ENCODE data around the gene ADGRE1. TPM values are rescaled to one million over a fixed set of nuclear protein-coding genes. Genes with fewer than 3 reads are reported as not detected.
"Not testable (repeated sequence)": the region's sequence is repeated elsewhere in the genome, so short reads cannot be mapped to it uniquely, and the experiment has no call there.

ADGRE1 gene
- polyA plus RNA-seq, 4 donors = 0.12 to 1.9 (median 0.38) TPM

DNA sequence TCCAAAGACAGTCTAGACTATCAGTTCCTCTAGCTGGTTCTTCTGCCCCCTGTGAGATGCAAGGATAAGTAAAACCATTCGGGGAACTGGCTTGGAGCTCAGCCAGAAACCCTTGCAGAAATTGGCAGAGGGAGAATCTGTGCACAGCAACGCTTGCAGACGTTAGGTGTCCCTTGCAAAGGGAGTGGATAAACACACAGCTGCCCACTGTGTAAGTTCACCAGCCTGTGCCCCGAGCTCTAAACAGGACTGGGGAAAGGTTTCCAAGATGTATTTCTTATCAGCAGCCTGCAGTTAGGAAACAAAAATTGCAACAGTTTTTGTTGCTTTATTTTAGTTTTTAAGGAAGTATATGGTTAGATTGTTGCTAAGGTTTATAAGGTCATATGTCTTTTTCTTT is 19.0 kb upstream of the ADGRE1 start:
- no peaks in the 10 kb centered on the region for H3K27me3 ChIP-seq (ENCODE audit: control insufficient read depth in 3 of 3, insufficient read depth in 3 of 3, low read length in 3 of 3)
- no peak overlapping the region for H3K27ac ChIP-seq (ENCODE audit: low read depth in 1 of 3, low read length in 2 of 3)
- peaks cover 0 to 2% of the 10 kb centered on the region in 2 donors for H3K9me3 ChIP-seq (ENCODE audit: control insufficient read depth in 2 of 2, insufficient read depth in 1 of 2, low read depth in 1 of 2, low read length in 1 of 2)
- FAIRE-seq = no peak
- H3K4me1 ChIP-seq (ENCODE audit: control insufficient read depth in 3 of 3, insufficient read depth in 2 of 3, low read depth in 1 of 3, low read length in 2 of 3) = no peaks in the 10 kb centered on the region
- no peak for DNase-seq
- H3K4me3 ChIP-seq (ENCODE audit: low read depth in 1 of 3, low read length in 3 of 3) = no peak overlapping the region
- 1 to 14% (median 9%) methylated on average over 4 of the region's 4 CpGs for WGBS, 3 donors
- no peaks in the 10 kb centered on the region for H3K36me3 ChIP-seq (ENCODE audit: control insufficient read depth in 3 of 3, insufficient read depth in 2 of 3, low read depth in 1 of 3, low read length in 3 of 3)

DNA sequence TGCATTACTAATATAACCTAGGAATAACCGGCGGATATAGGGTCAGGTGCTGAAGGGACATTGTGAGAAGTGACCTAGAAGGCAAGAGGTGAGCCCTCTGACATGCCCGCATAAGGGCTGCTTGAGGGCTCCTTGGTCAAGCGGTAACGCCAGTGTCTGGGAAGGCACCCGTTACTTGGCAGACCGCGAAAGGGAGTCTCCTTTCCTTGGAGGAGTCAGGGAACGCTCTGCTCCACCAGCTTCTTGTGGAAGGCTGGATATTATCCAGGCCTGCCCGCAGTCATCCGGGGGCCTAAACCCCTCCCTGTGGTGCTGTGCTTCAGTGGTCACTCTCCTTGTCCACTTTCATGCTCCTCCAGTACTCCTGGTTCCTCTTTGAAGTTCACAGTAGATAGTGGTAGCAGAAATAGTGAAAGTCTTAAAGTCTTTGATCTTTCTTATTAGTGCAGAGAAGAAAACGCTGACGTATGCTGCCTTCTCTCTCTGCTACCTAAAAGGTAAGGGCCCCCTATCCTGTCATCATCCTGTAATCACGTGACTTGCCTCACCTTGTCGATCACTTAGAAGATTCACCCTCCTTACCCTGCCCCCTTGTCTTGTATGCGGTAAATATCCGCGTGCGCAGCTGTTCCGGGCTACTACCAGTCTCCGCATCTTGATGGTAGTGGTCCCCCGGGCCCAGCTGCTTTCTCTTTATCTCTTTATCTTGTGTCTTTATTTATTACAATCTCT is 18.1 kb upstream of the ADGRE1 start:
- H3K27ac ChIP-seq (ENCODE audit: low read depth in 1 of 3, low read length in 2 of 3); DNase-seq; H3K9me3 ChIP-seq (ENCODE audit: control insufficient read depth in 2 of 2, insufficient read depth in 1 of 2, low read depth in 1 of 2, low read length in 1 of 2); H3K4me3 ChIP-seq (ENCODE audit: low read depth in 1 of 3, low read length in 3 of 3); H3K36me3 ChIP-seq (ENCODE audit: control insufficient read depth in 3 of 3, insufficient read depth in 2 of 3, low read depth in 1 of 3, low read length in 3 of 3); H3K27me3 ChIP-seq (ENCODE audit: control insufficient read depth in 3 of 3, insufficient read depth in 3 of 3, low read length in 3 of 3); H3K4me1 ChIP-seq (ENCODE audit: control insufficient read depth in 3 of 3, insufficient read depth in 2 of 3, low read depth in 1 of 3, low read length in 2 of 3); FAIRE-seq: not testable (repeated sequence)
- WGBS, 3 donors = 88 to 89% (median 89%) methylated on average over 21 to 22 of the region's 22 CpGs

DNA sequence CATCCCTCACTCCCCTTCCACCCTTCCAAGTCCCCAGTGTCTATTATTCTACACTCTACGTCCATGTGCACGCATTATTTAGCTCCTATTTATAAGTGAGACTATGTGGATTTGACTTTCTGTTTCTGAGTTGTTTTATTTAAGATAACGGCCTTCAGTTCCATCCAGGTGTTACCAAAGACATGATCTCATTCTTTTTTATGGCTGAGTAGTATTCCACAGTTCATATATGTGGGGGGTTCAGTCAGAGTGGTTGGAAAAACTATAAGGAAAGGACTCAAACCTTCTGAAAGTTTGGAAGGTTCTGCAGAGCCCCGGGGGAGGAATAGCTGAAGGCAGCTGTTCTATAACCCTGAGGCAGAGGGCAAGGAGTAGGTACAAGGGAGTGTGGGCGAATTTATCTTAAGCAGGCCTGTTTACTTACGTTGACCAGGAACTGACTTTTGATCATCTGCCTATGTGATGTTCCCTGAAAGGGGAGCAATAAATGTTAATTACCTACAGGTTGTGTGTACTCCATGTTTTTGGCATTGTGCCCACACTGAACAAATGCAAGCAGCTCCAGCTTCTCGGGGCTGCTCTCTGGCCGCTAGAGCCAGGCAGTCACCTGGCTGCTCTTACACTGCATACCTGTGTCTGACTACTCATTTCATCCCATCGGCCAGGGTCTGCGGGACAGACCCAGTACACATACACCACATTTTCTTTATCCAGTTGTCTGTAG is 13.5 kb upstream of the ADGRE1 start:
- FAIRE-seq (no peak), DNase-seq (peak in 1 of 2 donors; percentile 40)
- H3K4me3 ChIP-seq (ENCODE audit: low read depth in 1 of 3, low read length in 3 of 3) = no peak overlapping the region
- H3K4me1 ChIP-seq (ENCODE audit: control insufficient read depth in 3 of 3, insufficient read depth in 2 of 3, low read depth in 1 of 3, low read length in 2 of 3) = no peaks in the 10 kb centered on the region
- H3K27ac ChIP-seq (ENCODE audit: low read depth in 1 of 3, low read length in 2 of 3) = no peak overlapping the region
- H3K9me3 ChIP-seq (ENCODE audit: control insufficient read depth in 2 of 2, insufficient read depth in 1 of 2, low read depth in 1 of 2, low read length in 1 of 2) = peaks cover 0 to 9% of the 10 kb centered on the region in 2 donors
- WGBS, 3 donors = 49 to 73% (median 62%) methylated on average over 10 of the region's 10 CpGs
- H3K36me3 ChIP-seq (ENCODE audit: control insufficient read depth in 3 of 3, insufficient read depth in 2 of 3, low read depth in 1 of 3, low read length in 3 of 3) = no peaks in the 10 kb centered on the region
- H3K27me3 ChIP-seq (ENCODE audit: control insufficient read depth in 3 of 3, insufficient read depth in 3 of 3, low read length in 3 of 3) = no peaks in the 10 kb centered on the region

DNA sequence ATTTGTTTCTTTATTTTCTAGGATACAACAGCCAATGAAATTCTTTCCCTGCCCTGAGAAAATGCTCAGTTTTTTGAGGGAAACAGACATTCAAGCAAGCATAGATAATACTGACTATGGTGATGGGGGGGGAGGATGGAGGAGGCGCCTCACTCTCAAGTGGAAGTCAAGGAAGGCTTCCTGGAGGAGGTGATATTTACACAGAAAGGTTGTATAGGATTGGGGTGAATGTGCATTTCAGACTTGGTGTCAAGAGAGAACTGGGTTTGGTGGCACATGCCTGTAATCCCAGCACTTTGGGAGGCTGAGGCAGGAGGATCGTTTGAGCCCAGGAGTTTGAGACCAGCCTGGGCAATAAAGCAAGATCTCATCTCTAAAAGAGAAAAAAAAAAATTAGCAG is 12.2 kb upstream of the ADGRE1 start:
- Histone ChIP-seq H3K36me3 (ENCODE audit: control insufficient read depth in 3 of 3, insufficient read depth in 2 of 3, low read depth in 1 of 3, low read length in 3 of 3) (no peaks in the 10 kb centered on the region), H3K27ac (ENCODE audit: low read depth in 1 of 3, low read length in 2 of 3) (no peak overlapping the region), H3K4me1 (ENCODE audit: control insufficient read depth in 3 of 3, insufficient read depth in 2 of 3, low read depth in 1 of 3, low read length in 2 of 3) (no peaks in the 10 kb centered on the region), H3K4me3 (ENCODE audit: low read depth in 1 of 3, low read length in 3 of 3) (no peak overlapping the region), H3K27me3 (ENCODE audit: control insufficient read depth in 3 of 3, insufficient read depth in 3 of 3, low read length in 3 of 3) (no peaks in the 10 kb centered on the region), H3K9me3 (ENCODE audit: control insufficient read depth in 2 of 2, insufficient read depth in 1 of 2, low read depth in 1 of 2, low read length in 1 of 2) (peaks cover 0 to 15% of the 10 kb centered on the region in 2 donors)
- FAIRE-seq (no peak), DNase-seq (no peak)
- WGBS, 3 donors = 78 to 86% (median 86%) methylated on average over 2 of the region's 2 CpGs

DNA sequence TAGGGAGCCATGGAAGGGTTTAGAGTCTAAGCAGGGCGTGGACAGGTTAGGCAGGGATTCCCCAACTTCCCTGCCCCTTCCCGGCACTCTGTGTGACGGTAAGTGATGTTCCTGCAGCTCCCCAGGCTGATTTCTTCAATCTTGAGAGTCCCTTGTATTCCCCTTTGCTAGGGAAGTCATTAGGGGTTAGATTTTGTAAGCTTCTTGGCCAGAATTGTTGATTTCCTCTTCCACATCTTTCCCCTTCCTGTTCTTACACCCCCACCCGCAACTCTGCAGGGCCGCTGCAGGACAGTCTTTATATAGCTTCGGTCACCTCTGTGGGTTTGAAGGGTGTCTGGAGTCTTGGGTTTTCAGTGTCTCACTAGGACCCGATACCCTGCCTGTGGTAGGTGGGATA is 10.6 kb upstream of the ADGRE1 start:
- WGBS, 3 donors = 57 to 79% (median 60%) methylated on average over 7 of the region's 7 CpGs
- DNase-seq (no peak), FAIRE-seq (no peak)
- Histone ChIP-seq H3K4me3 (ENCODE audit: low read depth in 1 of 3, low read length in 3 of 3) (no peak overlapping the region), H3K4me1 (ENCODE audit: control insufficient read depth in 3 of 3, insufficient read depth in 2 of 3, low read depth in 1 of 3, low read length in 2 of 3) (no peaks in the 10 kb centered on the region), H3K9me3 (ENCODE audit: control insufficient read depth in 2 of 2, insufficient read depth in 1 of 2, low read depth in 1 of 2, low read length in 1 of 2) (peaks cover 0 to 15% of the 10 kb centered on the region in 2 donors), H3K27me3 (ENCODE audit: control insufficient read depth in 3 of 3, insufficient read depth in 3 of 3, low read length in 3 of 3) (no peaks in the 10 kb centered on the region), H3K27ac (ENCODE audit: low read depth in 1 of 3, low read length in 2 of 3) (no peak overlapping the region), H3K36me3 (ENCODE audit: control insufficient read depth in 3 of 3, insufficient read depth in 2 of 3, low read depth in 1 of 3, low read length in 3 of 3) (no peaks in the 10 kb centered on the region)

DNA sequence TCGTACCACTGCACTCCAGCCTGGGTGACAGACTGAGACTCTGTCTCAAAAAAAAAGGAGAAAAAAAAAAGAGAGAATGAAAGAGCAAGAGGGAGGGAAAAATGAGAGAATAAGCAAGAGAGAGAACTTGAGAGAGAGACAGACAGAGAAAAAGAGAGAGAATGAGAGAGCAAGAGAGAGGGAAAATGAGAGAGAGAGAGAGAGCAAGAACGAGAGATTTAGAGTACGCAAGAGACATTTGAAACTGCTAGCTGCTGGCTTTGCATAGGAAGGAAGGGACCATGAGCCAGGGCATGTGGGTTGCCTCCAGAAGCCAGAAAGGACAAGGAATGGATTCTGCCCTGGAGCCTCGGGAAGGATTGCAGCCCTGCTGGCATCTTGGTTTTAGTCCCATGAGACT is 9.6 kb upstream of the ADGRE1 start:
- no peaks in the 10 kb centered on the region for H3K4me1 ChIP-seq (ENCODE audit: control insufficient read depth in 3 of 3, insufficient read depth in 2 of 3, low read depth in 1 of 3, low read length in 2 of 3)
- WGBS, 3 donors = 67 to 83% (median 72%) methylated on average over 4 of the region's 4 CpGs
- DNase-seq = no peak
- H3K9me3 ChIP-seq (ENCODE audit: control insufficient read depth in 2 of 2, insufficient read depth in 1 of 2, low read depth in 1 of 2, low read length in 1 of 2) = peaks cover 0 to 12% of the 10 kb centered on the region in 2 donors
- H3K27me3 ChIP-seq (ENCODE audit: control insufficient read depth in 3 of 3, insufficient read depth in 3 of 3, low read length in 3 of 3) = no peaks in the 10 kb centered on the region
- H3K36me3 ChIP-seq (ENCODE audit: control insufficient read depth in 3 of 3, insufficient read depth in 2 of 3, low read depth in 1 of 3, low read length in 3 of 3) = no peaks in the 10 kb centered on the region
- H3K27ac ChIP-seq (ENCODE audit: low read depth in 1 of 3, low read length in 2 of 3) = no peak overlapping the region
- H3K4me3 ChIP-seq (ENCODE audit: low read depth in 1 of 3, low read length in 3 of 3) = no peak overlapping the region
- FAIRE-seq = no peak

DNA sequence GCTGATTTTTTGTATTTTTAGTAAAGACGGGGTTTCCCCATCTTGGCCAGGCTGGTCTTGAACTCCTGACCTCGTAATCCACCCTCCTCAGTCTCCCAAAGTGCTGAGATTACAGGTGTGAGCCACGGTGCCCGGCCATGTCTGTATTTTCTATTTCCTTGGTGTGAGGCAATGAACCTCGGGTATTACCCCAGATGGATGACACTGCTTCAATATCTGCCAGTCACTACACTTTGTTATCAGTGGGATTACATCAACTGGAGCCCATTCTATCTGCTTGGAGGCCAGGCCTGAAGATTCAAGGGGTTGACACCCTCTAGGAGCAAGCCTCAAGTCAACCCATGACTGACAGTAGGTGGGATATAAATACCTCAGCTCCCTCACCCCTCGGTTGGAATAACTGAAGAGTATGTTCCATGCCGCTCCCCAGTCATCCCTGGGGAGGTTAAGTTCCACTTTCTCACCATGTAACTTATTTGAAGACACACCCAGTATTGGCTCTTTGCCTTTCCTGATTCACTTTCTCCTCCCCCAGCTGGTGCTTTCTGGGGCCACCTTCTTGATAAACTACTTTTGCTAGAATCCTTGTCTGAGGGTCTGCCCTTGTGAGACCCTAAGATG is 992 bp upstream of the ADGRE1 start:
- no peaks in the 10 kb centered on the region for H3K36me3 ChIP-seq (ENCODE audit: control insufficient read depth in 3 of 3, insufficient read depth in 2 of 3, low read depth in 1 of 3, low read length in 3 of 3)
- no peak overlapping the region for H3K27ac ChIP-seq (ENCODE audit: low read depth in 1 of 3, low read length in 2 of 3)
- H3K9me3 ChIP-seq (ENCODE audit: control insufficient read depth in 2 of 2, insufficient read depth in 1 of 2, low read depth in 1 of 2, low read length in 1 of 2) = peaks cover 0 to 5% of the 10 kb centered on the region in 2 donors
- H3K4me3 ChIP-seq (ENCODE audit: low read depth in 1 of 3, low read length in 3 of 3) = no peak overlapping the region
- H3K27me3 ChIP-seq (ENCODE audit: control insufficient read depth in 3 of 3, insufficient read depth in 3 of 3, low read length in 3 of 3) = no peaks in the 10 kb centered on the region
- WGBS, 3 donors = 72 to 77% (median 73%) methylated on average over 7 of the region's 7 CpGs
- H3K4me1 ChIP-seq (ENCODE audit: control insufficient read depth in 3 of 3, insufficient read depth in 2 of 3, low read depth in 1 of 3, low read length in 2 of 3) = no peaks in the 10 kb centered on the region
- FAIRE-seq = no peak
- DNase-seq = no peak

DNA sequence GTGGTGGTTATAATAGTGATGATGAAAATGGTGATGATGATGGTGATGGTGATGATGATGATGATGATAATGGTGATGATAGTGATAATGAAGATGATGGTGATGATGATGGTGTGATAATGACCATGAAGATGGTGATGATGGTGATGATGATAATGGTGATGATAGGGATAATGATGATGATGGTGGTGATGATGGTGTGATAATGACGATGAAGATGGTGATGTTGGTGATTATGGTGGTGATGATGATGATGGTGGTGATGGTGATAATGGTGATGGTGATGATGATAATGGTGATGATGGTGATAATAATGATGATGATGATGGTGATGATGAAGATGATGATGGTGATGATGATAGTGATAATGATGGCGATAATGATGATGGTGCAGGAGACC is 1.6 kb downstream of the ADGRE1 start:
- 91 to 98% (median 94%) methylated on average over 2 of the region's 2 CpGs for WGBS, 3 donors
- Histone ChIP-seq H3K4me3 (ENCODE audit: low read depth in 1 of 3, low read length in 3 of 3) (no peak overlapping the region), H3K27me3 (ENCODE audit: control insufficient read depth in 3 of 3, insufficient read depth in 3 of 3, low read length in 3 of 3) (no peaks in the 10 kb centered on the region), H3K9me3 (ENCODE audit: control insufficient read depth in 2 of 2, insufficient read depth in 1 of 2, low read depth in 1 of 2, low read length in 1 of 2) (peaks cover 0 to 6% of the 10 kb centered on the region in 2 donors), H3K27ac (ENCODE audit: low read depth in 1 of 3, low read length in 2 of 3) (no peak overlapping the region), H3K4me1 (ENCODE audit: control insufficient read depth in 3 of 3, insufficient read depth in 2 of 3, low read depth in 1 of 3, low read length in 2 of 3) (no peaks in the 10 kb centered on the region), H3K36me3 (ENCODE audit: control insufficient read depth in 3 of 3, insufficient read depth in 2 of 3, low read depth in 1 of 3, low read length in 3 of 3) (no peaks in the 10 kb centered on the region)
- FAIRE-seq (no peak), DNase-seq (no peak)
